DOHH2 (cell line): ENCODE data around the gene FAM83C.

ENCODE experiments used
- H3F3A ChIP-seq: fragments of 200-600 bp; sonication (generic), shearing (Covaris generic); 2 replicates; pipeline ENCODE4 v1.6.0; 2016; ENCODE audit warnings: antibody characterized with exemption, mild to moderate bottlenecking; ENCODE audit not compliant: control insufficient read depth, insufficient read depth
- H3K27ac ChIP-seq: fragments of 200-600 bp; sonication (generic); 2 replicates; pipeline ENCODE4 v1.5.1; 2014; ENCODE audit warnings: low read depth, mild to moderate bottlenecking, low read length, moderate library complexity
- H3K27me3 ChIP-seq: fragments of 200-600 bp; sonication (generic); 2 replicates; pipeline ENCODE4 v1.6.1; 2014; ENCODE audit warnings: mild to moderate bottlenecking, low read length, mixed read lengths; ENCODE audit not compliant: control insufficient read depth
- H3K36me3 ChIP-seq: fragments of 200-600 bp; sonication (generic); 2 replicates; pipeline ENCODE4 v1.6.1; 2014; ENCODE audit warnings: mild to moderate bottlenecking, low read length, moderate library complexity, mixed read lengths; ENCODE audit not compliant: control insufficient read depth
- H3K4me1 ChIP-seq: fragments of 200-600 bp; sonication (generic); 2 replicates; pipeline ENCODE4 v1.6.1; 2014; ENCODE audit warnings: mild to moderate bottlenecking, low read length, mixed read lengths; ENCODE audit not compliant: control insufficient read depth
- H3K4me2 ChIP-seq: fragments of 200-600 bp; sonication (generic); 2 replicates; pipeline ENCODE4 v1.6.0; 2014; ENCODE audit warnings: mild to moderate bottlenecking, low read length, moderate library complexity
- H3K4me3 ChIP-seq: fragments of 200-600 bp; sonication (generic); 2 replicates; pipeline ENCODE4 v1.5.1; 2014; ENCODE audit warnings: mild to moderate bottlenecking, low read length, mixed read lengths
- H3K79me2 ChIP-seq: fragments of 200-600 bp; sonication (generic); 2 replicates; pipeline ENCODE4 v1.6.1; 2014; ENCODE audit warnings: mild to moderate bottlenecking, low read length, mixed read lengths; ENCODE audit not compliant: control insufficient read depth
- H3K9me2 ChIP-seq: fragments of 200-600 bp; sonication (generic); replicated peaks from 2 replicates; pipeline ENCODE4 v1.6.1; 2014; ENCODE audit warnings: mild to moderate bottlenecking, low read length, mixed read lengths; ENCODE audit not compliant: control insufficient read depth
- H3K9me3 ChIP-seq: fragments of 200-600 bp; sonication (generic); 2 replicates; pipeline ENCODE4 v1.6.1; 2014; ENCODE audit warnings: antibody characterized with exemption, low read length, mixed read lengths; ENCODE audit not compliant: control insufficient read depth, insufficient read depth
- H4K20me1 ChIP-seq: fragments of 200-600 bp; sonication (generic); 2 replicates; pipeline ENCODE4 v1.6.0; 2014; ENCODE audit warnings: low read depth, mild to moderate bottlenecking, antibody characterized with exemption, low read length, moderate library complexity; ENCODE audit not compliant: control insufficient read depth, insufficient read depth
- CTCF ChIP-seq: fragments of 200-600 bp; sonication (generic); IDR thresholded peaks from one replicate; pipeline ENCODE4 v1.5.1; 2014; ENCODE audit warnings: antibody characterized with exemption, mild to moderate bottlenecking, low read depth, low read length; ENCODE audit not compliant: poor library complexity, severe bottlenecking
- EZH2phosphoT487 ChIP-seq: fragments of 200-600 bp; sonication (generic); IDR thresholded peaks from 2 replicates; pipeline ENCODE4 v1.6.1; 2017; ENCODE audit warnings: borderline replicate concordance, mild to moderate bottlenecking, antibody characterized with exemption, low read length, moderate library complexity, mixed read lengths

FAM83C gene

GRCh38 chr20:35246723-35247122 is 45.5 kb downstream of the FAM83C start:
- no peaks in the 10 kb centered on the region for H3F3A ChIP-seq
- no peaks in the 10 kb centered on the region for H3K36me3 ChIP-seq
- no peak for TF ChIP-seq EZH2phosphoT487
- TF ChIP-seq CTCF, result no peak
- no peaks in the 10 kb centered on the region for H4K20me1 ChIP-seq
- no peaks in the 10 kb centered on the region for H3K9me2 ChIP-seq
- H3K9me3 ChIP-seq, result no peaks in the 10 kb centered on the region
- H3K4me1 ChIP-seq, result no peaks in the 10 kb centered on the region
- H3K27me3 ChIP-seq, result no peaks in the 10 kb centered on the region
- H3K4me2 ChIP-seq, result no peak overlapping the region
- no peaks in the 10 kb centered on the region for H3K79me2 ChIP-seq
- no peak overlapping the region for H3K4me3 ChIP-seq
- H3K27ac ChIP-seq, result no peak overlapping the region

- no peaks in the 10 kb centered on the region for H3K79me2 ChIP-seq
- no peaks in the 10 kb centered on the region for H3K9me3 ChIP-seq
- H3K4me2 ChIP-seq, result no peak overlapping the region
- H3F3A ChIP-seq, result no peaks in the 10 kb centered on the region
- H3K9me2 ChIP-seq, result no peaks in the 10 kb centered on the region
- no peak overlapping the region for H3K4me3 ChIP-seq
- no peaks in the 10 kb centered on the region for H3K36me3 ChIP-seq
- H3K27me3 ChIP-seq, result peaks cover 12% of the 10 kb centered on the region
- H3K4me1 ChIP-seq, result no peaks in the 10 kb centered on the region
- H4K20me1 ChIP-seq, result no peaks in the 10 kb centered on the region
- no peak overlapping the region for H3K27ac ChIP-seq
- no peak for TF ChIP-seq EZH2phosphoT487
- TF ChIP-seq CTCF, result no peak
These were observed 48.2 kb downstream of the FAM83C start for GRCh38 chr20:35243986-35244385.

- no peaks in the 10 kb centered on the region for H4K20me1 ChIP-seq
- no peak overlapping the region for H3K27ac ChIP-seq
- H3K4me2 ChIP-seq, result no peak overlapping the region
- H3K79me2 ChIP-seq, result no peaks in the 10 kb centered on the region
- H3F3A ChIP-seq, result no peaks in the 10 kb centered on the region
- H3K9me3 ChIP-seq, result no peaks in the 10 kb centered on the region
- H3K9me2 ChIP-seq, result no peaks in the 10 kb centered on the region
- no peak overlapping the region for H3K4me3 ChIP-seq
- peaks cover 12% of the 10 kb centered on the region for H3K27me3 ChIP-seq
- no peaks in the 10 kb centered on the region for H3K36me3 ChIP-seq
- no peaks in the 10 kb centered on the region for H3K4me1 ChIP-seq
- TF ChIP-seq CTCF, result no peak
- no peak for TF ChIP-seq EZH2phosphoT487
These were observed 48.9 kb downstream of the FAM83C start for GRCh38 chr20:35243317-35243716.
